Measurements from ENCODE around the gene UBE2L6. TPM values are rescaled to one million over a fixed set of nuclear protein-coding genes. Genes with fewer than 3 reads are reported as not detected.

UBE2L6 gene
- total RNA-seq, 1 experiment from 2014 or later = 20.1 TPM

- no peak for DNase-seq (ENCODE audit: extremely low read depth, low read depth)
These were observed 65.5 kb downstream of the UBE2L6 start for GRCh38 chr11:57501953-57502352.

Small RNAs within 50 kb of the gene (small RNA-seq; reads per million reads assigned to genes)
- 0 reads per million in 2 experiments for gene RN7SL605P

Other genes starting within 250 kb of the UBE2L6 start
- gene TNKS1BP1, start 242.7 kb downstream of the UBE2L6 start, total RNA-seq (2014; rRNA removed; shearing (Covaris generic)) = 17.8 and 19.1 TPM in 2 replicates
- 120 and 125 TPM in 2 replicates for gene SSRP1, start 231.8 kb downstream of the UBE2L6 start, total RNA-seq (2014; rRNA removed; shearing (Covaris generic))
- not detected in 2 replicates for gene P2RX3, start 229.3 kb downstream of the UBE2L6 start, total RNA-seq (2014; rRNA removed; shearing (Covaris generic))
- not detected in 2 replicates for gene PRG3, start 186.5 kb downstream of the UBE2L6 start, total RNA-seq (2014; rRNA removed; shearing (Covaris generic))
- gene PRG2, start 177.0 kb downstream of the UBE2L6 start, total RNA-seq (2014; rRNA removed; shearing (Covaris generic)) = not detected in 2 replicates
- not detected in 2 replicates for gene SLC43A3, start 140.6 kb downstream of the UBE2L6 start, total RNA-seq (2014; rRNA removed; shearing (Covaris generic))
- gene RTN4RL2, start 107.1 kb downstream of the UBE2L6 start, total RNA-seq (2014; rRNA removed; shearing (Covaris generic)) = 0.45 and 0.72 TPM in 2 replicates
- 5.1 and 7.6 TPM in 2 replicates for gene SLC43A1, start 52.0 kb downstream of the UBE2L6 start, total RNA-seq (2014; rRNA removed; shearing (Covaris generic))
- gene TIMM10, start 36.9 kb downstream of the UBE2L6 start, total RNA-seq (2014; rRNA removed; shearing (Covaris generic)) = 91.7 and 100 TPM in 2 replicates
- not detected in 2 replicates for gene SMTNL1, start 30.1 kb downstream of the UBE2L6 start, total RNA-seq (2014; rRNA removed; shearing (Covaris generic))
- not detected in 2 replicates for gene SERPING1, start 30.0 kb upstream of the UBE2L6 start, total RNA-seq (2014; rRNA removed; shearing (Covaris generic))
- gene YPEL4, start 82.2 kb upstream of the UBE2L6 start, total RNA-seq (2014; rRNA removed; shearing (Covaris generic)) = not detected in 2 replicates
- gene CLP1, start 90.1 kb upstream of the UBE2L6 start, total RNA-seq (2014; rRNA removed; shearing (Covaris generic)) = 11.0 and 11.9 TPM in 2 replicates
- 34.8 TPM in 2 replicates for gene ZDHHC5, start 100.4 kb upstream of the UBE2L6 start, total RNA-seq (2014; rRNA removed; shearing (Covaris generic))
- 22.5 and 23.1 TPM in 2 replicates for gene MED19, start 144.5 kb upstream of the UBE2L6 start, total RNA-seq (2014; rRNA removed; shearing (Covaris generic))
- gene TMX2, start 144.9 kb upstream of the UBE2L6 start, total RNA-seq (2014; rRNA removed; shearing (Covaris generic)) = 124 and 126 TPM in 2 replicates
- 85.9 and 104 TPM in 2 replicates for gene SELENOH, start 173.8 kb upstream of the UBE2L6 start, total RNA-seq (2014; rRNA removed; shearing (Covaris generic))
- not detected in 2 replicates for gene BTBD18, start 184.1 kb upstream of the UBE2L6 start, total RNA-seq (2014; rRNA removed; shearing (Covaris generic))
- 42.3 and 50.0 TPM in 2 replicates for gene CTNND1, start 194.1 kb upstream of the UBE2L6 start, total RNA-seq (2014; rRNA removed; shearing (Covaris generic))